HEK293 (cell line): ENCODE data around the gene DTWD2.

Experiments used
- CTCF ChIA-PET: fragments of 350-600 bp; formaldehyde crosslinking; extraction: SDS; loops from one replicate; lab custom pipeline; 2021; ENCODE audit warnings: antibody characterized with exemption; lab: Yijun Ruan, JAX
- POLR2A ChIA-PET: fragments of 300-600 bp; formaldehyde crosslinking; extraction: SDS; loops from one replicate; lab custom pipeline; 2020; ENCODE audit warnings: antibody characterized with exemption, inconsistent platforms; lab: Yijun Ruan, JAX
- H3K27ac ChIP-seq: fragments of 200-500 bp; sonication (Bioruptor generic); 2 replicates; pipeline ENCODE4 v1.5.1; 2014; ENCODE audit warnings: low read depth, low read length, control low read depth, inconsistent platforms; ENCODE audit errors: extremely low read depth
- H3K36me3 ChIP-seq, 2 experiments: fragments of 200-500 bp in 1 of 2; sonication (Bioruptor generic) in 1 of 2; 1 replicate in 1 of 2; 2 replicates in 1 of 2; pipeline ENCODE4 v1.5.1; 2014 to 2017; ENCODE audit warnings: inconsistent platforms in 2 of 2, low read length in 2 of 2; ENCODE audit not compliant: control insufficient read depth in 2 of 2, insufficient read depth in 1 of 2
- H3K4me1 ChIP-seq: fragments of 200-500 bp; sonication (Bioruptor generic); 2 replicates; pipeline ENCODE4 v1.5.1; 2014; ENCODE audit warnings: mild to moderate bottlenecking, low read length, inconsistent platforms; ENCODE audit not compliant: control insufficient read depth, insufficient read depth
- H3K4me3 ChIP-seq: 2 replicates; pipeline ENCODE4 v1.5.1; 2011; ENCODE audit warnings: low read depth, mild to moderate bottlenecking, control low read depth, low read length, moderate library complexity
- H3K9me3 ChIP-seq: fragments of 200-500 bp; sonication (Bioruptor generic); 2 replicates; pipeline ENCODE4 v1.5.1; 2014; ENCODE audit warnings: low read depth, low read length, inconsistent platforms; ENCODE audit not compliant: control insufficient read depth, insufficient read depth
- BCL11B ChIP-seq: fragments of 450-650 bp; formaldehyde crosslinking; IDR thresholded peaks from 2 replicates; pipeline ENCODE4 v1.5.1; 2016; ENCODE audit warnings: low read depth, missing biosample characterization, missing genetic modification characterization
- FEZF1 ChIP-seq: fragments of 450-650 bp; formaldehyde crosslinking; IDR thresholded peaks from 2 replicates; pipeline ENCODE4 v1.5.1; 2016; ENCODE audit warnings: missing biosample characterization, missing genetic modification characterization
- GLI4 ChIP-seq: fragments of 450-650 bp; formaldehyde crosslinking; IDR thresholded peaks from 2 replicates; pipeline ENCODE4 v1.5.1; 2016; ENCODE audit warnings: missing biosample characterization, missing genetic modification characterization
- KLF1 ChIP-seq: fragments of 450-650 bp; formaldehyde crosslinking; IDR thresholded peaks from 2 replicates; pipeline ENCODE4 v1.5.1; 2016; ENCODE audit warnings: missing biosample characterization, missing genetic modification characterization
- PBX3 ChIP-seq: sonication (generic); formaldehyde crosslinking; IDR thresholded peaks from 2 replicates; pipeline ENCODE4 v1.8.1; 2022; ENCODE audit warnings: mild to moderate bottlenecking, moderate library complexity, missing genetic modification reagents
- TCF7L2 ChIP-seq: IDR thresholded peaks from 2 replicates; pipeline ENCODE4 v1.6.1; 2011; ENCODE audit warnings: low read depth, mild to moderate bottlenecking, inconsistent platforms, low read length, moderate library complexity, borderline replicate concordance
- WT1 ChIP-seq: fragments of 450-650 bp; formaldehyde crosslinking; IDR thresholded peaks from 2 replicates; pipeline ENCODE4 v1.5.1; 2016; ENCODE audit warnings: missing biosample characterization, missing genetic modification characterization
- ZBTB17 ChIP-seq: fragments of 450-650 bp; formaldehyde crosslinking; IDR thresholded peaks from 2 replicates; pipeline ENCODE4 v1.5.1; 2016; ENCODE audit warnings: missing biosample characterization, missing genetic modification characterization
- ZBTB7A ChIP-seq: fragments of 450-650 bp; formaldehyde crosslinking; IDR thresholded peaks from 2 replicates; pipeline ENCODE4 v1.5.1; 2016; ENCODE audit warnings: low read depth, missing biosample characterization, missing genetic modification characterization
- ZNF10 ChIP-seq: fragments of 450-650 bp; formaldehyde crosslinking; IDR thresholded peaks from 2 replicates; pipeline ENCODE4 v1.5.1; 2017; ENCODE audit warnings: missing biosample characterization, missing genetic modification characterization
- ZNF341 ChIP-seq: fragments of 450-650 bp; formaldehyde crosslinking; IDR thresholded peaks from 2 replicates; pipeline ENCODE4; 2016; ENCODE audit warnings: low read depth, missing biosample characterization, missing genetic modification characterization
- ZNF354C ChIP-seq: fragments of 450-650 bp; formaldehyde crosslinking; IDR thresholded peaks from 2 replicates; pipeline ENCODE4 v1.5.1; 2016; ENCODE audit warnings: missing biosample characterization, missing genetic modification characterization, low read depth, borderline replicate concordance
- ZNF558 ChIP-seq: fragments of 450-650 bp; formaldehyde crosslinking; IDR thresholded peaks from 2 replicates; pipeline ENCODE4 v1.5.1; 2016; ENCODE audit warnings: missing biosample characterization, missing genetic modification characterization
- ZNF560 ChIP-seq: fragments of 450-650 bp; formaldehyde crosslinking; IDR thresholded peaks from 2 replicates; pipeline ENCODE4 v1.5.1; 2017; ENCODE audit warnings: missing biosample characterization, missing genetic modification characterization, borderline replicate concordance
- ZNF585B ChIP-seq: fragments of 450-650 bp; formaldehyde crosslinking; IDR thresholded peaks from 2 replicates; pipeline ENCODE4 v1.5.1; 2016; ENCODE audit warnings: missing biosample characterization, missing genetic modification characterization
- ZNF596 ChIP-seq: fragments of 450-650 bp; IDR thresholded peaks from 2 replicates; pipeline ENCODE4 v1.5.0; 2018; ENCODE audit warnings: missing biosample characterization, mild to moderate bottlenecking, missing genetic modification characterization, moderate library complexity
- ZNF624 ChIP-seq: fragments of 450-650 bp; formaldehyde crosslinking; IDR thresholded peaks from 2 replicates; pipeline ENCODE4 v1.5.1; 2017; ENCODE audit warnings: missing biosample characterization, missing genetic modification characterization
- ZNF654 ChIP-seq: fragments of 450-650 bp; formaldehyde crosslinking; IDR thresholded peaks from 2 replicates; pipeline ENCODE4 v1.5.1; 2016; ENCODE audit warnings: low read depth, missing biosample characterization, missing genetic modification characterization
- ZNF843 ChIP-seq: fragments of 450-650 bp; formaldehyde crosslinking; IDR thresholded peaks from 2 replicates; pipeline ENCODE4 v1.5.1; 2016; ENCODE audit warnings: missing biosample characterization, missing genetic modification characterization
- TF ChIP-seq, protein P1 (sequence below): fragments of 450-650 bp; formaldehyde crosslinking; IDR thresholded peaks from 2 replicates; pipeline ENCODE4 v1.5.1; 2016; ENCODE audit warnings: missing biosample characterization, missing genetic modification characterization, low read depth
- TF ChIP-seq, protein P2 (sequence below): fragments of 450-650 bp; formaldehyde crosslinking; IDR thresholded peaks from 2 replicates; pipeline ENCODE4 v1.5.1; 2016; ENCODE audit warnings: missing biosample characterization, missing genetic modification characterization
- TF ChIP-seq, protein P3 (sequence below): fragments of 450-650 bp; formaldehyde crosslinking; IDR thresholded peaks from 2 replicates; pipeline ENCODE4 v1.5.1; 2016; ENCODE audit warnings: missing biosample characterization, missing genetic modification characterization
- TF ChIP-seq, protein P4 (sequence below): fragments of 450-650 bp; formaldehyde crosslinking; optimal IDR thresholded peaks from 2 replicates; pipeline ENCODE3; 2016; ENCODE audit warnings: missing biosample characterization, mild to moderate bottlenecking, missing genetic modification characterization

DTWD2 gene

DNA sequence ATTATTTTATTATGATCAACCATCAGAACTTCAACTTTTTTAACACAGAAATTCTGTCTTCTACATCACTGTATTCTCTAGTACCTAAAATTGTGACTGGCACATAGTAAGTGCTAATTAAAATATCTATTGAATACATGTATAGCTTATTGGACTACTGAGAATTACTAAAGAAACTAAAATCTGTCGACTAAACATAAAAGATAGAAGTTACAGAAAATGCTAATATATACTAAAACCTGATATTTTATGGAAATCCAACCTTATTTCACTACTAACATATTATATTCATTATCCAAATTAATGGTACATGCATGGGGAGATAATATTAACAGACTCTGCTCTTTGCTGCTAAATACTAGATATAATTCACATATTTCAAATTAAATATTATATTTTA, 153.6 kb downstream of the DTWD2 start:
- TF ChIP-seq ZNF596 (tag by site-specific recombination): no peak
- TF ChIP-seq, protein P1, sequence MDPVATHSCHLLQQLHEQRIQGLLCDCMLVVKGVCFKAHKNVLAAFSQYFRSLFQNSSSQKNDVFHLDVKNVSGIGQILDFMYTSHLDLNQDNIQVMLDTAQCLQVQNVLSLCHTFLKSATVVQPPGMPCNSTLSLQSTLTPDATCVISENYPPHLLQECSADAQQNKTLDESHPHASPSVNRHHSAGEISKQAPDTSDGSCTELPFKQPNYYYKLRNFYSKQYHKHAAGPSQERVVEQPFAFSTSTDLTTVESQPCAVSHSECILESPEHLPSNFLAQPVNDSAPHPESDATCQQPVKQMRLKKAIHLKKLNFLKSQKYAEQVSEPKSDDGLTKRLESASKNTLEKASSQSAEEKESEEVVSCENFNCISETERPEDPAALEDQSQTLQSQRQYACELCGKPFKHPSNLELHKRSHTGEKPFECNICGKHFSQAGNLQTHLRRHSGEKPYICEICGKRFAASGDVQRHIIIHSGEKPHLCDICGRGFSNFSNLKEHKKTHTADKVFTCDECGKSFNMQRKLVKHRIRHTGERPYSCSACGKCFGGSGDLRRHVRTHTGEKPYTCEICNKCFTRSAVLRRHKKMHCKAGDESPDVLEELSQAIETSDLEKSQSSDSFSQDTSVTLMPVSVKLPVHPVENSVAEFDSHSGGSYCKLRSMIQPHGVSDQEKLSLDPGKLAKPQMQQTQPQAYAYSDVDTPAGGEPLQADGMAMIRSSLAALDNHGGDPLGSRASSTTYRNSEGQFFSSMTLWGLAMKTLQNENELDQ (tag by site-specific recombination): no peak
- TF ChIP-seq TCF7L2: no peak
- no peak for TF ChIP-seq ZNF624
- POLR2A ChIA-PET: no interaction called here
- CTCF ChIA-PET: no interaction called here
- no peaks in the 10 kb centered on the region for H3K36me3 ChIP-seq
- H3K9me3 ChIP-seq: no peaks in the 10 kb centered on the region
- H3K27ac ChIP-seq: no peak overlapping the region
- H3K4me3 ChIP-seq: no peak overlapping the region
- H3K4me1 ChIP-seq: no peaks in the 10 kb centered on the region

GRCh38 chr5:118832974-118833373, 155.4 kb downstream of the DTWD2 start:
- CTCF ChIA-PET: no interaction called here
- TF ChIP-seq, protein P2, sequence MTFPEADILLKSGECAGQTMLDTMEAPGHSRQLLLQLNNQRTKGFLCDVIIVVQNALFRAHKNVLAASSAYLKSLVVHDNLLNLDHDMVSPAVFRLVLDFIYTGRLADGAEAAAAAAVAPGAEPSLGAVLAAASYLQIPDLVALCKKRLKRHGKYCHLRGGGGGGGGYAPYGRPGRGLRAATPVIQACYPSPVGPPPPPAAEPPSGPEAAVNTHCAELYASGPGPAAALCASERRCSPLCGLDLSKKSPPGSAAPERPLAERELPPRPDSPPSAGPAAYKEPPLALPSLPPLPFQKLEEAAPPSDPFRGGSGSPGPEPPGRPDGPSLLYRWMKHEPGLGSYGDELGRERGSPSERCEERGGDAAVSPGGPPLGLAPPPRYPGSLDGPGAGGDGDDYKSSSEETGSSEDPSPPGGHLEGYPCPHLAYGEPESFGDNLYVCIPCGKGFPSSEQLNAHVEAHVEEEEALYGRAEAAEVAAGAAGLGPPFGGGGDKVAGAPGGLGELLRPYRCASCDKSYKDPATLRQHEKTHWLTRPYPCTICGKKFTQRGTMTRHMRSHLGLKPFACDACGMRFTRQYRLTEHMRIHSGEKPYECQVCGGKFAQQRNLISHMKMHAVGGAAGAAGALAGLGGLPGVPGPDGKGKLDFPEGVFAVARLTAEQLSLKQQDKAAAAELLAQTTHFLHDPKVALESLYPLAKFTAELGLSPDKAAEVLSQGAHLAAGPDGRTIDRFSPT (tag by site-specific recombination): no peak
- TF ChIP-seq WT1 (tag by site-specific recombination) (no peak), ZNF558 (tag by site-specific recombination) (no peak), ZNF560 (tag by site-specific recombination) (no peak)
- TF ChIP-seq, protein P3, sequence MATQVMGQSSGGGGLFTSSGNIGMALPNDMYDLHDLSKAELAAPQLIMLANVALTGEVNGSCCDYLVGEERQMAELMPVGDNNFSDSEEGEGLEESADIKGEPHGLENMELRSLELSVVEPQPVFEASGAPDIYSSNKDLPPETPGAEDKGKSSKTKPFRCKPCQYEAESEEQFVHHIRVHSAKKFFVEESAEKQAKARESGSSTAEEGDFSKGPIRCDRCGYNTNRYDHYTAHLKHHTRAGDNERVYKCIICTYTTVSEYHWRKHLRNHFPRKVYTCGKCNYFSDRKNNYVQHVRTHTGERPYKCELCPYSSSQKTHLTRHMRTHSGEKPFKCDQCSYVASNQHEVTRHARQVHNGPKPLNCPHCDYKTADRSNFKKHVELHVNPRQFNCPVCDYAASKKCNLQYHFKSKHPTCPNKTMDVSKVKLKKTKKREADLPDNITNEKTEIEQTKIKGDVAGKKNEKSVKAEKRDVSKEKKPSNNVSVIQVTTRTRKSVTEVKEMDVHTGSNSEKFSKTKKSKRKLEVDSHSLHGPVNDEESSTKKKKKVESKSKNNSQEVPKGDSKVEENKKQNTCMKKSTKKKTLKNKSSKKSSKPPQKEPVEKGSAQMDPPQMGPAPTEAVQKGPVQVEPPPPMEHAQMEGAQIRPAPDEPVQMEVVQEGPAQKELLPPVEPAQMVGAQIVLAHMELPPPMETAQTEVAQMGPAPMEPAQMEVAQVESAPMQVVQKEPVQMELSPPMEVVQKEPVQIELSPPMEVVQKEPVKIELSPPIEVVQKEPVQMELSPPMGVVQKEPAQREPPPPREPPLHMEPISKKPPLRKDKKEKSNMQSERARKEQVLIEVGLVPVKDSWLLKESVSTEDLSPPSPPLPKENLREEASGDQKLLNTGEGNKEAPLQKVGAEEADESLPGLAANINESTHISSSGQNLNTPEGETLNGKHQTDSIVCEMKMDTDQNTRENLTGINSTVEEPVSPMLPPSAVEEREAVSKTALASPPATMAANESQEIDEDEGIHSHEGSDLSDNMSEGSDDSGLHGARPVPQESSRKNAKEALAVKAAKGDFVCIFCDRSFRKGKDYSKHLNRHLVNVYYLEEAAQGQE: no peak
- TF ChIP-seq, all 188 proteins: peak for 0
- no peak overlapping the region for H3K27ac ChIP-seq
- H3K4me3 ChIP-seq: no peak overlapping the region
- no peaks in the 10 kb centered on the region for H3K4me1 ChIP-seq
- POLR2A ChIA-PET: no interaction called here
- no peaks in the 10 kb centered on the region for H3K9me3 ChIP-seq
- no peaks in the 10 kb centered on the region for H3K36me3 ChIP-seq

DNA sequence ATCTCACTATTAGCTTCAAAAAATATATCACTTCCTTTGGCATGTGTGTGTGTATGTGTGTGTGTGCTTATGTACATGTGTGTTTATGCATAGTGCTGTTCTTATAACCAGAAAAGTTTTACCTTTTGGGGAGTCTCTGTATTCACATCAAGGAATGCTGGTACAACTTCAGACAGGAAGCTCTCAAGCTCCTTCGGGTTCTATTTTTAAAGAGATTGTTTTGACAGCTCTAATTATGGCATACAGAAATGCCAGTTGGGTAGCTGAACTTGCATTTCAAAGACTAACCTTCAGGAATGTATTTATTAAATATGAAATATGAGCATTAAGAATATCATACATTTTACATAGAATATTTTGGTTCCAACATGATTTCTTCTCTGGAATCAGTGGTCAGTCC, 163.1 kb downstream of the DTWD2 start:
- no peak overlapping the region for H3K27ac ChIP-seq
- ChIA-PET POLR2A (no interaction called here), CTCF (interaction anchor here (1.3 kb wide), 1 partner anchor 33 kb away, joined by 3 read pairs; no protein-coding TSS in a partner anchor)
- no peak overlapping the region for H3K4me3 ChIP-seq
- H3K36me3 ChIP-seq: no peaks in the 10 kb centered on the region
- no peaks in the 10 kb centered on the region for H3K4me1 ChIP-seq
- H3K9me3 ChIP-seq: no peaks in the 10 kb centered on the region
- TF ChIP-seq, protein P4, sequence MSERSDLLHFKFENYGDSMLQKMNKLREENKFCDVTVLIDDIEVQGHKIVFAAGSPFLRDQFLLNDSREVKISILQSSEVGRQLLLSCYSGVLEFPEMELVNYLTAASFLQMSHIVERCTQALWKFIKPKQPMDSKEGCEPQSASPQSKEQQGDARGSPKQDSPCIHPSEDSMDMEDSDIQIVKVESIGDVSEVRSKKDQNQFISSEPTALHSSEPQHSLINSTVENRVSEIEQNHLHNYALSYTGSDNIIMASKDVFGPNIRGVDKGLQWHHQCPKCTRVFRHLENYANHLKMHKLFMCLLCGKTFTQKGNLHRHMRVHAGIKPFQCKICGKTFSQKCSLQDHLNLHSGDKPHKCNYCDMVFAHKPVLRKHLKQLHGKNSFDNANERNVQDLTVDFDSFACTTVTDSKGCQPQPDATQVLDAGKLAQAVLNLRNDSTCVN (tag by site-specific recombination): no peak
- TF ChIP-seq BCL11B: no peak
- TF ChIP-seq FEZF1: no peak
- no peak for TF ChIP-seq ZNF10 (tag by site-specific recombination)
- no peak for TF ChIP-seq ZNF341
- TF ChIP-seq GLI4: no peak
- no peak for TF ChIP-seq ZBTB7A (tag by site-specific recombination)
- TF ChIP-seq ZNF585B (tag by site-specific recombination): no peak
- TF ChIP-seq ZNF654 (tag by site-specific recombination): no peak
- TF ChIP-seq ZNF354C (tag by site-specific recombination): no peak
- TF ChIP-seq PBX3 (CRISPR knock-in tag): no peak
- no peak for TF ChIP-seq KLF1 (tag by site-specific recombination)
- no peak for TF ChIP-seq ZBTB17
- TF ChIP-seq ZNF843 (tag by site-specific recombination): no peak
